Activated CD8-positive, alpha-beta memory T cell treated with anti-CD3 and anti-CD28 coated beads for 36 hours (primary cell): ENCODE results near the gene DSCAM. TPM values are rescaled to one million over a fixed set of nuclear protein-coding genes. Genes with fewer than 3 reads are reported as not detected.
"Not testable (repeated sequence)": the region's sequence is repeated elsewhere in the genome, so short reads cannot be mapped to it uniquely, and the experiment has no call there.

Experiments used
- CTCF ChIA-PET: fragments of 350-600 bp; sonication (Branson Sonifier 250); formaldehyde crosslinking; loops from one replicate; lab custom pipeline; 2021; ENCODE audit warnings: antibody characterized with exemption; lab: Charles Lee
- POLR2A ChIA-PET: fragments of 350-600 bp; sonication (Branson Sonifier 250); formaldehyde crosslinking; loops from one replicate; lab custom pipeline; 2021; ENCODE audit warnings: antibody characterized with exemption; lab: Charles Lee
- total RNA-seq, 2 experiments: library from RNA; stranded (reverse); gene quantifications; one replicate each; pipeline ENCODE4 v1.2.3, GENCODE V29; 2021

The DSCAM gene
- total RNA-seq, 2 experiments from 2014 or later = not detected

GRCh38 chr21:40373761-40374160 is 473.2 kb downstream of the DSCAM start:
- ChIA-PET CTCF (no interaction called here), POLR2A (no interaction called here)

- ChIA-PET CTCF (no interaction called here), POLR2A (no interaction called here)
Measured at GRCh38 chr21:40372506-40372905, 474.5 kb downstream of the DSCAM start.

- ChIA-PET CTCF (no interaction called here), POLR2A (no interaction called here)
Measured at GRCh38 chr21:40371329-40371728, 475.6 kb downstream of the DSCAM start.

DNA sequence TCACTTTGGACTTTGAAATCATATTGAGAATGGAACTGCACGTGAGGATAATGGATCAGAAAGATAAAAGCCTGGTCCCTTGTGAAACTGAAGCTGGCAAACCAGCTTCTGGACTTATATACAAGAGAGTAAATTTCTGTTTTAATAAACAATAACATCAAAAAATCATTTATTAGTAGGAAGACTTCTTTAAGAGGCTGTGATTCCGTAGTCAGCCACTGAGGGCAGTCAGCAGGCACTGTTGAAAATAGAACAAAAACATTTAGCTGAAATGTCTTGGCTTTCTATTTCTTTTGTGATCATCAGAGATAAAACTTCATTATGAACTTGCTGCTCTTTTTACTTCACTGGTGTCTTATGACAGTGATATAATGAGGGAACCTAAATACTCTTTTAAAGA is 490.3 kb downstream of the DSCAM start:
- ChIA-PET POLR2A (no interaction called here), CTCF (no interaction called here)

- ChIA-PET CTCF (no interaction called here), POLR2A (no interaction called here)
Measured at GRCh38 chr21:40355076-40355475, 491.9 kb downstream of the DSCAM start.

DNA sequence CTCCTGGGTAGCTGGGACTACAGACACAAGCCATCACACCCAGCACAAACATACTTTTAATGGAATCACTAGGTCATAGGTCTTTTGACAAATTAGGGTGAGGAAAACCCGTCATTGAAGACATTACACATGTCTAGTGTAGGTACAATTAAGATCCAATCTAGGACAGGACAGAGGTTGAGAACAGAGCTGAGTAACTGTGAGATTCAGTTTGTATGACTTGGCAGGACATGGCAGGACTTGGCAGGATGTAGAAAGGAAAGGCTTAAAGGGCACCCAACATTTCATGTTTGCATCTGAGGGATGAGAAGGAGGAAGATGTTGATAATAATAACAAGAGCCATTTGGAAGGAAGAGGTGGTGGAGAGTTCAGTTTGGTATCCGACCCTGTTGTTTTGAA is 496.0 kb downstream of the DSCAM start:
- CTCF ChIA-PET = no interaction called here
- POLR2A ChIA-PET = no interaction called here

- POLR2A ChIA-PET = no interaction called here
Measured at GRCh38 chr21:40349591-40349990, 497.4 kb downstream of the DSCAM start.

GRCh38 chr21:40345711-40346321 is 501.1 kb downstream of the DSCAM start:
- POLR2A ChIA-PET = no interaction called here

More at GRCh38 chr21:40349591-40349990, 497.4 kb downstream of the DSCAM start:
- CTCF ChIA-PET = no interaction called here

DNA sequence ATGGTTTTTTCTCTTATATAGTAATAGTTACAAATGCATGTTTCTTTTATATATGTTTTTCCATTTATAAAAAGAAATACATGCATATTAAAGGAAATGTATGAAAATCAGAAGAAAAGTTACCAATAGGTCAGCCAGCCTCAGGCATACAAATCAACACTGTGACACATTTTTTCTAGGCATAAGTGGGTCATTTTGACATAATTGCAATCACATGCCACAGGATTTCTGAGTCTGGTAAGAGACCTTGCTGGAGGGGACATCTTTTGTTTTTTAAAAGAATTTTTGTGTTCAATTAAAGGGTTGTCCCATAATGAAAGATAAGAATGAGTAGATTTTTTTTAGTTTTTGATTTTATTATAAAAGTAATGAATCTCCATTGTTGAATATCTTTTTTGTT is 506.6 kb downstream of the DSCAM start:
- ChIA-PET CTCF (no interaction called here), POLR2A (no interaction called here)

More at GRCh38 chr21:40345711-40346321, 501.1 kb downstream of the DSCAM start:
- CTCF ChIA-PET = no interaction called here

- ChIA-PET POLR2A (no interaction called here), CTCF (no interaction called here)
Measured at GRCh38 chr21:40339050-40339449, 507.9 kb downstream of the DSCAM start.

DNA sequence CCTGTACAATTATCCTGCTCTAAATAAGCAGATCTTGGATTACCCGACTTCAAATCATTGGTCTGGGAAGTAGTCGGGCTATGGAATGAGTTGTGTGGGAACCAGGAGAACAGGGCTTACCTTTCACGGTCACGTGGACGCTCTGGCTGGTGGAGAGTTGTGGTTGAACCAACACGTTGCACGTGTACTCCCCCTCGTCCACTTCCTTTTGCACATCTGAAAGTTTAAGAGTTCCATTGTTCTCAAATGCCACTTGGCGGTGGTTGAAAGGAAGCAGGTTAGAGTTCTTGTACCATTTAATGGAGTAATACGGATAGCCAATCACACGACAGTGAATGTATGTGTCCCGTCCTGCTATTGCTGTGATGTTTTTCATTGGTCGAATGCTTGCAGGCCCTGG is 509.0 kb downstream of the DSCAM start:
- ChIA-PET POLR2A (no interaction called here), CTCF (no interaction called here)

DNA sequence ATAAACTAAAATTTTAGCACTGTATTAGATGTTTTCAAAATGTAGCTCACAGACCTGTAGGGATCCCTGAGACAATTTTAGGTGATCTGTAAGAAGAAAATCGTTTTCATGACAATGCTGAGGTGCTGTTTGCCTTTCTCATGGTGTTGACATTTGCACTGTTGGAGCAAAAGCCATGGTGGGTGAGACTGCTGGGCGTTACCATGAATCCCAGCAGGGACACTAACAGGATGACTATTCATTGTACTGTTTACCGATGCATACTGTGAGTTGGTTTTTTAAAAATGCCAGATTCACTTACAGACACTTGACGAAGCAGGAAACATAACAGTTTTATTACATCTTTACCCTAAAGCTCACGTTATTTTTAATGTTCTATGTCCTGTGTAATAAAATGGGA is 511.3 kb downstream of the DSCAM start:
- CTCF ChIA-PET = no interaction called here
- POLR2A ChIA-PET = no interaction called here

DNA sequence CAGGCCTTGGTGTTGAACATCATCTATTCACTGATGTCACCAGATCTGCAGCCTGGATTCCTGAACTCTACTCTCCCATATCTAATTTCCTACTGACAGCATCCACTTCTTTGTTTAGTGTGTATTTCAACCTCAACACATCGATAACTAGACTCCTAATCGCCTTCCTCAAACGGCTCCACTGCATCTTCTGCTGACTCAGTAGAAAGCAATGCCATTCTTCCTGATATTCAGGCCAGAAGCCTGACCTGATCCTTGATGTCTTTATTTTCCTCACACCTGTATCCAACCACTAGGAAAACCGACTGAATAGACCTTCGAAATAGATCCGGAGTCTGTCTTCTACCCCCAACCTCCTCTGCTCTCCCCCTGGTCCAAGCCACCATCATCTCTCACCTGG is 512.8 kb downstream of the DSCAM start:
- ChIA-PET CTCF (no interaction called here), POLR2A (no interaction called here)

- CTCF ChIA-PET = no interaction called here
- POLR2A ChIA-PET = no interaction called here
Measured at GRCh38 chr21:40333731-40334130, 513.2 kb downstream of the DSCAM start.

GRCh38 chr21:40331804-40332203 is 515.2 kb downstream of the DSCAM start:
- ChIA-PET POLR2A (no interaction called here), CTCF (no interaction called here)

GRCh38 chr21:40331172-40331571 is 515.8 kb downstream of the DSCAM start:
- ChIA-PET POLR2A (no interaction called here), CTCF (no interaction called here)

- ChIA-PET POLR2A (no interaction called here), CTCF (no interaction called here)
Measured at GRCh38 chr21:40324389-40324788, 522.6 kb downstream of the DSCAM start.

GRCh38 chr21:40320718-40321117 is 526.2 kb downstream of the DSCAM start:
- CTCF ChIA-PET = not testable (repeated sequence)

DNA sequence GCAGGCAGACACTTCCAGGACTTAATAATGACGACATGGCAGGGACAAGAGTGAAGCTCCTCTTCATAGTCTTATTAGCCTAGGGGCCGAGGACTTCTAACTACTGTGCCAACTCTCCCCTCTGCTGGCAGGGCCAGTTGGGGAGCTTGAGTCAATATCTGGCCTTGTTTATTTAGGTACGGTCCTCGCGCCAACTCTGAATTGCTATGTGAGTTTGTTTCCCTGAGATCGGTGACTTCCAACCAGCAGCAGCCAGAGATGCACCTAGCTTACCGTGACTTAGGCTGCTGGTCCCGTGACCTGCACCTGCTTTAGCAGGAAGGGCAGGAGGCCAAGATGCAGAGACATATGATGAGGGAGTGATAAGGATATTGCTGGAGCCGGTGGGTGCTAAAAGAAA is 528.6 kb downstream of the DSCAM start:
- ChIA-PET CTCF (no interaction called here), POLR2A (no interaction called here)

More at GRCh38 chr21:40320718-40321117, 526.2 kb downstream of the DSCAM start:
- POLR2A ChIA-PET = not testable (repeated sequence)

DNA sequence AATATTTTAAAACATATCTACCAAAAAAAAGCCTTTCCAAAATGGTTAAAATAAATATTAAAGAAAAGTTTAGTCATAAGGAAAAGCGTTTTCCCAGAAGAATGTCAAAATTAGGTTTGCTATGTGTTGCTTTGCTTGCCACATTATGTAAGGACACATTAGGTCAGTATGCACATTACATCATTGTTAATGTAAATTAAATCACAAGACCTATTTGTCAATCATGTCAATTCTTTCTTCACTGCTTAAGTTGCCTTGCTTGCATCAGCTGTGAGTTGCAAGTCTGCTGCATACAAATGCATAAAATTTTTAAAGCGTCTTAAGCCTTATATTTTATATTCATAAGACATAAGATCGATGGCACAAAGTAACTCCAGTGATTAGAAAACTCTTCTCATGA is 530.9 kb downstream of the DSCAM start:
- CTCF ChIA-PET = no interaction called here
- POLR2A ChIA-PET = no interaction called here

- CTCF ChIA-PET = no interaction called here
- POLR2A ChIA-PET = no interaction called here
Measured at GRCh38 chr21:40315626-40316025, 531.3 kb downstream of the DSCAM start.

GRCh38 chr21:40313260-40313659 is 533.7 kb downstream of the DSCAM start:
- ChIA-PET CTCF (no interaction called here), POLR2A (no interaction called here)
